HEK293 (cell line): Measurements from ENCODE around the gene BICD2.
A peak's percentile ranks its signal among the peaks of the same experiment; 100 is the strongest.

ENCODE experiments used
- CTCF ChIP-seq: fragments of 450-650 bp; formaldehyde crosslinking; IDR thresholded peaks from 2 replicates; pipeline ENCODE4 v1.5.1; 2016; ENCODE audit warnings: missing biosample characterization, missing genetic modification characterization
- KLF1 ChIP-seq: fragments of 450-650 bp; formaldehyde crosslinking; IDR thresholded peaks from 2 replicates; pipeline ENCODE4 v1.5.1; 2016; ENCODE audit warnings: missing biosample characterization, missing genetic modification characterization
- ZEB2 ChIP-seq: fragments of 450-650 bp; formaldehyde crosslinking; IDR thresholded peaks from 2 replicates; pipeline ENCODE4 v1.5.1; 2016; ENCODE audit warnings: missing biosample characterization, missing genetic modification characterization
- TF ChIP-seq, protein P1 (sequence below): fragments of 450-650 bp; formaldehyde crosslinking; IDR thresholded peaks from 2 replicates; pipeline ENCODE4 v1.5.1; 2016; ENCODE audit warnings: missing biosample characterization, missing genetic modification characterization

- TF ChIP-seq CTCF (tag by site-specific recombination) (0 out of 2 replicates have a peak, but pooled peaks have one; percentile 54), KLF1 (tag by site-specific recombination) (no peak), ZEB2 (tag by site-specific recombination) (no peak)
- TF ChIP-seq, protein P1, sequence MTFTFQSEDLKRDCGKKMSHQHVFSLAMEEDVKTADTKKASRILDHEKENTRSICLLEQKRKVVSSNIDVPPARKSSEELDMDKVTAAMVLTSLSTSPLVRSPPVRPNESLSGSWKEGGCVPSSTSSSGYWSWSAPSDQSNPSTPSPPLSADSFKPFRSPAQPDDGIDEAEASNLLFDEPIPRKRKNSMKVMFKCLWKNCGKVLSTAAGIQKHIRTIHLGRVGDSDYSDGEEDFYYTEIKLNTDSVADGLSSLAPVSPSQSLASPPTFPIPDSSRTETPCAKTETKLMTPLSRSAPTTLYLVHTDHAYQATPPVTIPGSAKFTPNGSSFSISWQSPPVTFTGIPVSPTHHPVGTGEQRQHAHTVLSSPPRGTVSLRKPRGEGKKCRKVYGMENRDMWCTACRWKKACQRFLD, result no peak
Measured at GRCh38 chr9:92790542-92791527, 26.2 kb upstream of the BICD2 start.
